ENCODE measurements around the gene CHAT. TPM values are rescaled to one million over a fixed set of nuclear protein-coding genes. Genes with fewer than 3 reads are reported as not detected.

The CHAT gene
- total RNA-seq, 2 donors from 2014 or later = 0.16 to 1.2 TPM

DNA sequence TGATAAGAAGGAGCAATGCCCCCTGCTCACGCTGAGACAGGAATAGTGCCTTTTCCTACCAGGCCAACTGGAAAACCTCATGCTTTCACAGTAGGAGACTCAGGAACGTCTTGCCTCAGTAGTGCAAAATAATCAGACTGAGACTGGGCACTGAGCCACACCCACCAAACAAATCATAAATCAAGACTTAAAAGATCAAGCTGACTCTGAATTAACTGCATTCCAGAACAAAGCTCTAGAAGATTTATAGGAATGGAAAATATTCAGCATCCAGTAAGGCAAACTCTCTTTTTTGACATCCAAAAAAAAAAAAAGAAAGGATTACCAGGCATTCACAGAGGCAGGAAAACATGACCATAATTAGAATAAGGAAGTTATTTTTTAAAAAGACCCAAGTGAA, 34.2 kb upstream of the CHAT start:
- TF ChIP-seq, protein P1, sequence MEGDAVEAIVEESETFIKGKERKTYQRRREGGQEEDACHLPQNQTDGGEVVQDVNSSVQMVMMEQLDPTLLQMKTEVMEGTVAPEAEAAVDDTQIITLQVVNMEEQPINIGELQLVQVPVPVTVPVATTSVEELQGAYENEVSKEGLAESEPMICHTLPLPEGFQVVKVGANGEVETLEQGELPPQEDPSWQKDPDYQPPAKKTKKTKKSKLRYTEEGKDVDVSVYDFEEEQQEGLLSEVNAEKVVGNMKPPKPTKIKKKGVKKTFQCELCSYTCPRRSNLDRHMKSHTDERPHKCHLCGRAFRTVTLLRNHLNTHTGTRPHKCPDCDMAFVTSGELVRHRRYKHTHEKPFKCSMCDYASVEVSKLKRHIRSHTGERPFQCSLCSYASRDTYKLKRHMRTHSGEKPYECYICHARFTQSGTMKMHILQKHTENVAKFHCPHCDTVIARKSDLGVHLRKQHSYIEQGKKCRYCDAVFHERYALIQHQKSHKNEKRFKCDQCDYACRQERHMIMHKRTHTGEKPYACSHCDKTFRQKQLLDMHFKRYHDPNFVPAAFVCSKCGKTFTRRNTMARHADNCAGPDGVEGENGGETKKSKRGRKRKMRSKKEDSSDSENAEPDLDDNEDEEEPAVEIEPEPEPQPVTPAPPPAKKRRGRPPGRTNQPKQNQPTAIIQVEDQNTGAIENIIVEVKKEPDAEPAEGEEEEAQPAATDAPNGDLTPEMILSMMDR (IDR thresholded peaks at IDR 0.05) = no peak
- Histone ChIP-seq H3K9ac (ENCODE audit: low read depth in 2 of 2, low read length in 2 of 2) (no peak overlapping the region), H3K36me3 (no peaks in the 10 kb centered on the region), H3K4me1 (no peaks in the 10 kb centered on the region), H3K27ac (no peak overlapping the region), H3K27me3 (no peaks in the 10 kb centered on the region), H3K9me3 (no peaks in the 10 kb centered on the region), H3K4me3 (no peak overlapping the region)
- intact Hi-C loops (cut with DNase I) = no loop called here
- DNase-seq = no peak

DNA sequence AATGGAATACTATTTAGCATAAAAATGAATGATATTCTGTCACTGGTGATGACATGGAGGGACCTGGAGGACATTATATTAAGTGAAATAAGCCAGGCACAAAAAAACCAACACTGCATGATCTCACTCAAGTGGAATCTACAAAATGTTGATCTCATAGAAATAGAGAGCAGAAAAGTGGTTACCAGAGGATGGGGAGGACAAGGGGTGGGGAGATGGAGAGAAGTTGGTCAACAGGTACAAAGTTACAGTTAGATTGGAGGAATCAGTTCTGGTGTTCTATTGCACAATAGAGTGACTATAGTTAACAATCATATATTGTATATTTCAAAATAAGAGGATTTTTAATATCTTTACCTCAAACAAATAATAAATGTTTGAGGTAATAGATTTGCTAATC, 28.4 kb upstream of the CHAT start:
- TF ChIP-seq, protein P1 (IDR thresholded peaks at IDR 0.05) = no peak

DNA sequence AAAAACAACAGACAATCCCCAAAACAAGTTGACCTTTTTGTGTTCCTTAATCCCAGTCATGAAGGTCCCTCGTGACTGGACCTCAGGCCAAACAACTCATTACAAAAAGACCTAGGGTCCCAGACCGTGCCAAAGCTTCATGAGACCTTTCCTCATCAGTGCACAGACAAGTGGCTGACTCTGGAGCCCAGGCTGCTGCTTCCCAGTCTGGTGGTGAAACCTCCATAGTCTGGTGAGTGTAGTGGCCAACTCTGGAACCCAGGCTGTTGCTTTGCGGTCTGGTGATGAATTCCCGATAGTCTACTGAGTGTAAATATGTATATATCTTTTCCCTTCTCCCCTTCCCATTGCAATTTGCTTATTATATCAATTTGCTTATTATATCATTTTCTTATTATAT, 25.9 kb upstream of the CHAT start:
- Histone ChIP-seq H3K36me3 (no peaks in the 10 kb centered on the region), H3K4me1 (no peaks in the 10 kb centered on the region), H3K4me3 (no peak overlapping the region), H3K9ac (ENCODE audit: low read depth in 2 of 2, low read length in 2 of 2) (no peak overlapping the region), H3K9me3 (no peaks in the 10 kb centered on the region), H3K27ac (no peak overlapping the region), H3K27me3 (no peaks in the 10 kb centered on the region)
- TF ChIP-seq, protein P1 (IDR thresholded peaks at IDR 0.05) = no peak
- intact Hi-C loops (cut with DNase I) = no loop called here
- no peak for DNase-seq

More for the DNA sequence above, 28.4 kb upstream of the CHAT start:
- Histone ChIP-seq H3K27me3 (no peaks in the 10 kb centered on the region), H3K4me1 (no peaks in the 10 kb centered on the region), H3K27ac (no peak overlapping the region), H3K9me3 (no peaks in the 10 kb centered on the region), H3K9ac (ENCODE audit: low read depth in 2 of 2, low read length in 2 of 2) (no peak overlapping the region), H3K36me3 (no peaks in the 10 kb centered on the region), H3K4me3 (no peak overlapping the region)
- intact Hi-C loops (cut with DNase I) = no loop called here
- DNase-seq = no peak

DNA sequence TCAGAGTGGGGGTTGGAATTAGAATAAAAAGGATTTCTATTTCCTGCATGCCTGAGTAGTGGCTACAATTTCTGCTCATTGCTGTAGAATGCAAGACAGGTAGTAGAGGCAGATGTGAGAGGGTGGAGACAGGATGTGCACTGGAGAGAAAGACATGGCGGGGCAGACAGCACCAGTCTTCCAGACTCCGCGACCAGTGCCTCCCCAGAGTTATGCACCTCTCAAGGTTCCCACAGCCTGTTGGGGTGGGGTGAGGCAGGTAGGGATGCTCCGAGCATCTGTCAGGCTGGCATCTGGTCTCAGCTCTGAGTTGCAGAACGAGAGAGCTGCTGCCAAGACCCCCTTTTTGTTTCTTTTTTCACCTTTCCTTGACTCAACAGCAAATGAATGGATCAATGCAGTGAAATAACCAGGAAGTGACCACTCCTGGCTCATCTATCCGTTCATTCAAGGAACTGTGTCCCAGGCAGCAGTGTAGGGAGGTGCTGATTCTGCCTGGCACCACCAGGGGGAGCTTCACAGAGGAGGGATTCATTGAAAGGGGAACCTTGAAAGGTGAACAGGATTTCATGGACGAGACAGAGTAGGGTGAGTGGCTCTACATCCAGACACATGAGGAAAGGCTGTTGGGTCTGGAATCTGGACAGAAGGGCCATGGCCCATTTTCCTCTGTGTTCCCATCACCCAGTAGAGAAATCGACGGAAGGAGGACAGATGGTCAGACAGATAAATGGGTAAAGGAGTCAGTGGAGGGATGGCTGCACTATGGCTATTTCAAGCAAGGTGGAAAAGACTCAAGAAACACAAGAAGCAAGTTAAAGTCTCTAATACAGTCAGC, 20.9 kb upstream of the CHAT start:
- no peaks in the 10 kb centered on the region for H3K9me3 ChIP-seq
- TF ChIP-seq, protein P1 (IDR thresholded peaks at IDR 0.05) = peak; percentile 93
- no peak overlapping the region for H3K9ac ChIP-seq (ENCODE audit: low read depth in 2 of 2, low read length in 2 of 2)
- no peak overlapping the region for H3K4me3 ChIP-seq
- H3K4me1 ChIP-seq = no peaks in the 10 kb centered on the region
- intact Hi-C loops (cut with DNase I) = loop anchor here (5.0 kb wide), 1 partner anchor 629 kb away; no protein-coding TSS in a partner anchor
- DNase-seq = peak; percentile 65
- H3K36me3 ChIP-seq = no peaks in the 10 kb centered on the region
- H3K27ac ChIP-seq = no peak overlapping the region
- no peaks in the 10 kb centered on the region for H3K27me3 ChIP-seq

DNA sequence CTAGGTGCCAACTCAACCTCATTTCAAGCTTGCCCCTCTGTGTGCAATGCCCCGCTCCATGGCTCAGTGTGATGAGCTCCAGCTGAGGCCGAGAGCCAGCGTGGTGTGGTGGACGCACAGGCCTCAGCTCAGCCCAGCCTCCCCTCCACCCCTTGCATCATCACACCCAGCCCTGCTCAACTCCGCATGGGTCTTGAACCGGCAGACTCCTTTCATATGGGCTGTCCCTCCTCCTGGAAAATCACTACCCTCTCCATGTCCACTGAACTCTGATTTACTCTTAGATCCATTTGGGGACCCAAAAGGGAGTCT, 20.3 kb upstream of the CHAT start:
- Histone ChIP-seq H3K27ac (no peak overlapping the region), H3K27me3 (no peaks in the 10 kb centered on the region), H3K9ac (ENCODE audit: low read depth in 2 of 2, low read length in 2 of 2) (no peak overlapping the region), H3K36me3 (no peaks in the 10 kb centered on the region), H3K9me3 (no peaks in the 10 kb centered on the region), H3K4me1 (no peaks in the 10 kb centered on the region), H3K4me3 (no peak overlapping the region)
- no peak for DNase-seq
- intact Hi-C loops (cut with DNase I) = loop anchor here (5.0 kb wide), 1 partner anchor 629 kb away; no protein-coding TSS in a partner anchor
- TF ChIP-seq, protein P1 (IDR thresholded peaks at IDR 0.05) = no peak

Data from colonic mucosa (tissue), 4 donors.